ENCODE results near the gene IL32.
"Not testable (repeated sequence)": the region's sequence is repeated elsewhere in the genome, so short reads cannot be mapped to it uniquely, and the experiment has no call there.

IL32 gene

DNA sequence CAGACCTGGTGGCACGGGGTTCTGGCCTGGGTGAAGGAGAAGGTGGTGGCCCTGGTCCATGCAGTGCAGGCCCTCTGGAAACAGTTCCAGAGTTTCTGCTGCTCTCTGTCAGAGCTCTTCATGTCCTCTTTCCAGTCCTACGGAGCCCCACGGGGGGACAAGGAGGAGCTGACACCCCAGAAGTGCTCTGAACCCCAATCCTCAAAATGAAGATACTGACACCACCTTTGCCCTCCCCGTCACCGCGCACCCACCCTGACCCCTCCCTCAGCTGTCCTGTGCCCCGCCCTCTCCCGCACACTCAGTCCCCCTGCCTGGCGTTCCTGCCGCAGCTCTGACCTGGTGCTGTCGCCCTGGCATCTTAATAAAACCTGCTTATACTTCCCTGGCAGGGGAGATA, 3.7 kb downstream of the IL32 start:
- DNase-seq (ENCODE audit: low read depth in 1 of 2, low spot score in 1 of 2), result not testable (repeated sequence)

- no peak for DNase-seq (ENCODE audit: low read depth in 1 of 2, low spot score in 1 of 2)
These were observed 5.2 kb downstream of the IL32 start for GRCh38 chr16:3070608-3071111.

DNA sequence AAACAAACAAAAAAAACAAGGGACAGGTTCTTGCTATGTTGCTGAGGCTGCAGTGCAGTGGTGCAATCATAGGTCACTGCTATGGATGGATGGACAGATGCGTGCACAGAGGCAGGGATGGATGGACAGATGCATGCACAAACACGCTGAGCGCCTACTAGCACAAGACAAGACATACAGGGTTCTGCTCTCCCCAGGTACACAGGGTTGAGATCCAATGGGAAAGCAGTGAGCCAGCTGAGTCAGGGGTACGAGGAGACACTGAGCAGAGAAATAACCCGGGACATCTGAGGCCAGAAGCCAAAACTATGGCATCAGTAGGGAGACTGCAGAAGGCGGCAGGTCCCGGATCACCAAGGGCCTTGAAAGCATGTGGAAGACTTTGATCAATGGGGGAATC, 6.2 kb downstream of the IL32 start:
- DNase-seq (ENCODE audit: low read depth in 1 of 2, low spot score in 1 of 2), result no peak

DNA sequence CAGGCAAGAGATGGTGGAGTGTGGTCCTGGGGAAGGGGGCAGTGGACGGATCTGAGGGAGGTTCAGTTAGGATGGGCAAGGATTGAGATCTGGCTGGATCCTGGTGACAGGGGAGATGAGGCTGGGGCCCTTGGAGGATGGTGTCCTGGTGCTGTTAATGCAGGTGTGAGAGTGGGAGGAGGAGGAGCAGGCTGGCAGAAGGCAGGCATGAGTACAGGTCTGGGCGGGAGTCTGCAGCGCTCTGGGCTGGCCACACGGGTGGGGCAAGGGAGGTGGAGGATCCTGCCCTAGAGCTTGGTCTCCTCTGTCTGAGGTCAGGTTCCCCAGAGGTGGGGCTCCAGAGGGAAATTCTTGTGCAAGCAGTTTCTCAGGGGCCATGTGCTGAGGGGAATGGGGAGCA, 6.7 kb downstream of the IL32 start:
- DNase-seq (ENCODE audit: low read depth in 1 of 2, low spot score in 1 of 2), result not testable (repeated sequence)

- not testable (repeated sequence) for DNase-seq (ENCODE audit: low read depth in 1 of 2, low spot score in 1 of 2)
These were observed 7.3 kb downstream of the IL32 start for GRCh38 chr16:3072576-3073263.

- no peak for DNase-seq (ENCODE audit: low read depth in 1 of 2, low spot score in 1 of 2)
These were observed 8.0 kb downstream of the IL32 start for GRCh38 chr16:3073448-3073847.

DNA sequence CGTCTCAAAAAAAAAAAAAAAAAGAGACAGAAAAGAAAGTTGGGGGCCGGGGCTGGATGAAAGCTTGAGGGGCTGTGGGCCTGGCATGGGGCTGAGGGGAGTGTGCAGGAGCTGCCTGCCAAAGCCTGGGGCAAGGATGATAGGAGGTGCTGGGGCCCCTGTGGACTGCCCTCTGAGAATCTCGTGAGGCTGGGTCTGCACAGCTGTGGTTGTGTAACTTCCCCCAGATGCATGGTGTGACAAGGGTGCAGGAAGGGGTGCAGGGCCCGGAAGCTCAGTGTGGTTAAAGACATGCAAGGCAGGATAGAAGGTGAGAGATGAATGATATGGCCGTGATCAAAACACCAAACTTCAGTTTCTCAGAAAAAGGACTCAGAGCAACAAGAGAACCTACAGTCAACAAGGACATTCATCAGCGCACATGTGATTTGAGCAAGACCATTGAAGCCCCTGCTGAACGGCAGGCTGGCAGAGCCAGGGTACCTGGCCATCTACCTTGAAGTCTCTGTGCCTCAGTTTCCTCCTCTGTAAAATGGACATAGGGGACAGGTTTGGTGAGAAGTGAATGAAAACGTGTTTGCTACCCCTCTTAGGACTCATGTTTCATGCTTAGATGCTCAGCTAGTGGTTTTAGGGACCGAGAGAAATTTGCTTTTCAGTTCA, 9.6 kb downstream of the IL32 start:
- peak in 1 of 2 donors; percentile 67 for DNase-seq (ENCODE audit: low read depth in 1 of 2, low spot score in 1 of 2)

DNA sequence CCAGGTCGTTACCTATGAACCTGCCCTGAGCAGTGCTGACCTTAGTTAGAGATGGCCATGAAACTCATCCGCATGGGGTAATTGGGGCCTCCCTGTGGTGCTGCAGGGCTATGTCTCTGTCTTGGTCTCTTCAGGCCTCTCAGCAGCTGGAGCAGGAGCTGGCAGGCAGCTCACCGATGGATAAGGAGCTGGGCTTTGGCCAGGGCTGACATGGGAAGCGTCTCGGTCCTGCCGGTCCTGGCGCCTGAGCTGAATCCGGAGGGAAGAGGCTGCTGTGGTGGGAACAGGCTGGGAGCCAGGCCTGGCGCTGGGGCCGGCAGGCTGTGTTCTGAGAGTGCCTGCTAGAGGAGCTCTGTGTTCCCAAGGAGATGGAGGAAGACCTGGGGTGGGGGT, 10.1 kb downstream of the IL32 start:
- no peak for DNase-seq (ENCODE audit: low read depth in 1 of 2, low spot score in 1 of 2)

- not testable (repeated sequence) for DNase-seq (ENCODE audit: low read depth in 1 of 2, low spot score in 1 of 2)
These were observed 10.5 kb downstream of the IL32 start for GRCh38 chr16:3075946-3076345.

DNA sequence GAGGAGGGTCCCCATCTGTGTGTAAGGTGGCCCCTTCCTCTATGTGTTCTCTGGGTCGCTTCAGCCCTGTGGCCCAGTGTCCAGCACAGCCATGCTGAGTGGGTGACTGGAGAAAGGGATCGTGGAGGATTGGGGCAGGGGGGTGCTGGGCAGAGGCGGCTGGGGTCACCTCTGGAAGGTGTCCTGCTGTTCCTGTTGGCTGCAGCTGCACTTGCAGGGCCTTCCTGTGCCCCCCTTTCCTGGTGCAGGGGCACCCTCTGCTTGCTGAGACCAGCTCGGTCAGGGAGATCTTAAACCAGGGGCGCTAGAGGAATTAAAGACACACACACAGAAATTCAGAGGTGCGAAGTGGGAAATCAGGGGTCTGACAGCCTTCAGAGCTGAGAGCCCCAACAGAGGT, 11.1 kb downstream of the IL32 start:
- no peak for DNase-seq (ENCODE audit: low read depth in 1 of 2, low spot score in 1 of 2)

GRCh38 chr16:3080024-3080423, 14.6 kb downstream of the IL32 start:
- no peak for DNase-seq (ENCODE audit: low read depth in 1 of 2, low spot score in 1 of 2)

DNA sequence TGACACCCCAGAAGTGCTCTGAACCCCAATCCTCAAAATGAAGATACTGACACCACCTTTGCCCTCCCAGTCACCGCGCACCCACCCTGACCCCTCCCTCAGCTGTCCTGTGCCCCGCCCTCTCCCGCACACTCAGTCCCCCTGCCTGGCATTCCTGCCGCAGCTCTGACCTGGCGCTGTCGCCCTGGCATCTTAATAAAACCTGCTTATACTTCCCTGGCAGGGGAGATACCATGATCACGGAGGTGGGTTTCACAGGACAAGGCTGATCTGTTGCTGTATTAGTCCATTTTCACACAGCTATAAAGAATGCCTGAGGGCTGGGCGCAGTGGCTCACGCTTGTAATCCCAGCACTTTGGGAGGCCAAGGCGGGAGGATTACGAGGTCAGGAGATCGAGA, 16.5 kb downstream of the IL32 start:
- DNase-seq (ENCODE audit: low read depth in 1 of 2, low spot score in 1 of 2), result not testable (repeated sequence)

GRCh38 chr16:3083408-3083807, 18.0 kb downstream of the IL32 start:
- DNase-seq (ENCODE audit: low read depth in 1 of 2, low spot score in 1 of 2), result not testable (repeated sequence)

DNA sequence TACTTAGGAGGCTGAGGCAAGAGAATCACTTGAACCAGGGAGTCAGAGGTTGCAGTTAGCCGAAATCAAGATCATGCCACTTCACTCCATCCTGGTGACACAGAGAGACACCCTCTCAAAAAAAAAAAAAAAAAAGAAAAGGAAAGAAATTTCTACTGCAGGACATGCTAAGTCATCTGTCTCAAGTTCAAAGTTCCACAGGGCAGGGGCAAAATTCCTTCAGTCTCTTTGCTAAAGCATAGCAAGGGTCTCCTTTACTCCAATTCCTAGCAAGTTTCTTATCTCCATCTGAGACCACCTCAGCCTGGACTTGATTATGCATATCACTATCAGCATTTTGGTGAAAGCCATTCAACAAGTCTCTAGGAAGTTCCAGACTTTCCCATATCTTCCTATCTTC, 19.1 kb downstream of the IL32 start:
- DNase-seq (ENCODE audit: low read depth in 1 of 2, low spot score in 1 of 2), result no peak

DNA sequence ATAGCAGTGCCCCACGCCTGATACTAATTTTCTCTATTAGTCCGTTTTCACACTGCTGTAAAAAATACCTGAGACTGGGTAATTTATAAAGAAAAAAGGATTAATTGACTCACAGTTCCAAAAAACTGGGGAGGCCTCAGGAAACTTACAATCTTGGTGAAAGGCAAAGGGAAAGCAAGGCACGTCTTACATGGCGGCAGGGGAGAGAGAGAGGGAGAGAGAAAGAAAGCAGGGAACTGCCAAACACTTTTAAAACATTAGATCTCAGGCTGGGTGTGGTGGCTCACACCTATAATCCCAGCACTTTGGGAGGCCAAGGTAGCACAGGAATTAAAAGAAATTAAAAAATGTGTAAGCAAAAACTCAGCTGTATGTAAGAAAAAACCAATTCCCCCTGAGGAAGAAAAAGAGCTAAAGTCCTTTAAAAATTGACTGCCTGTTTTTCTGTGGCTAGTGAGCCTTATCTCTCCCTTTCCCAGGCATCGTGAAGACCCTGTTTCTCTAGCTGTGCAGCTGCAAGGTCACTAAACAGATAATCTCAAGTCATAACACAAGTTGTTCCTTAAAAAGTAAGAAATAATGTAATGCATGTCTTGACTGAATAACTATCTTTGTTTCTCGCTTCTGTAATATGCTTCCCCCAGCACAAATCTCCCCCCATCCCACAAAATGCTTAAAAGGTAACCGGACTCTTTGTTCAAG, 19.7 kb downstream of the IL32 start:
- DNase-seq (ENCODE audit: low read depth in 1 of 2, low spot score in 1 of 2), result no peak

DNA sequence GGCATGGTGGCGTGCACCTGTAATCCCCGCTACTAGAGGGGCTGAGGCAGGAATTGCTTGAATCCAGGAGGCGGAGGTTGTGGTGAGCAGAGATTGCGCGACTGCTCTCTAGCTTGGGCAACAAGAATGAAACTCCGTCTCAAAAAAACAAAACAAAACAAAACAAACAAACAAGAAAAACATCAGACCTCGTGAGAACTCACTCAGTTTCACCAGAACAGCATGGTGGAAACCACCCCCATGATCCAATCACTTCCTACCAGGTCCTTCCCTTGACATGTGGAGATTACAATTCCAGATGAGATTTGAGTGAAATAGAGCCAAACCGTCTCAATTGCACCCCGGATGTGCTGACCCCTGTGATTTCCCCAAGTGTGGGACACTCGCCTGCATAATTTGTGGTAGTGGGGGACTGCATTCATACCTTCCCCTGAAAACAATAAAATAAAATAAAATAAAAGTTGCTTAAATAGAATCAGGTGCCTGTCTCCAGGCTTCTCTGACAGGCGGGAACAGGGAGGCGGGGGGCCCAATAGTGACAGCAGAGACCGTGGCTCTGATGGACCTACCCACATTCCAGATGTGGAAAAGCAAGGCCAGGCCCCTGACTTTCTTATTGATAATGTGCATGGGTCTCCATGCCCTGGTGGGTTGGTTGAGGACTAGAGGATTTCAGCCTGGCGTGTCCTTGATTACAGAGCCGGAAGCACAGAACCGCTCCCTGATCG, 20.6 kb downstream of the IL32 start:
- DNase-seq (ENCODE audit: low read depth in 1 of 2, low spot score in 1 of 2), result no peak

GRCh38 chr16:3086596-3087242, 21.3 kb downstream of the IL32 start:
- DNase-seq (ENCODE audit: low read depth in 1 of 2, low spot score in 1 of 2), result no peak

GRCh38 chr16:3087243-3088235, 22.1 kb downstream of the IL32 start:
- no peak for DNase-seq (ENCODE audit: low read depth in 1 of 2, low spot score in 1 of 2)

DNA sequence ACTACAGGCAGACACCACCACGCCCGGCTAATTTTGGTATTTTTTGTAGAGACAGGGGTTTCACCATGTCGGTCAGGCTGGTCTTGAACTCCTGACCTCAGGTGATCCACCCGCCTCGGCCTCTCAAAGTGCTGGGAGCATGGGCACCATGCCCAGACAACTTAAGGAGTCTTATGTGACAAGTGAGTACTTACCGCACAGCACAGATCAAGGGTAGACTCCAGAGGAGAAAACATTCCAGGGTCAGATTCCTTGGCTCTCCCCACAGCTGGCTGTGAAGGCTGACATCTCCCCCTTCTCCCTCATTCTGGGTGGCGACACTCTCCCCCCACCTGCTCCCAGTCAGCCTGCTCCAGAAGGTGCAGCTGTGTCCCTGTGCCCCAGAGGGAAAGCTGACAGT, 23.0 kb downstream of the IL32 start:
- no peak for DNase-seq (ENCODE audit: low read depth in 1 of 2, low spot score in 1 of 2)
